Uterus (tissue), 4 donors: Measurements from ENCODE around the gene ZNF763. TPM values are rescaled to one million over a fixed set of nuclear protein-coding genes. Genes with fewer than 3 reads are reported as not detected.
"Not testable (repeated sequence)": the region's sequence is repeated elsewhere in the genome, so short reads cannot be mapped to it uniquely, and the experiment has no call there.

Source experiments
- DNase-seq, 2 donors: peaks; one replicate each; pipeline ENCODE4 v3.0.0-alpha.2; 2019 to 2020
- H3K27ac ChIP-seq, 2 donors: fragments of 200-600 bp; sonication (generic); 1 replicate in 1 of 2; 2 replicates in 1 of 2; pipeline ENCODE4 v1.5.1; 2016 to 2018
- H3K27me3 ChIP-seq, 2 donors: fragments of 200-600 bp; sonication (generic); one replicate each; pipeline ENCODE4 v1.5.1; 2018 to 2019; ENCODE audit warnings: control low read depth in 1 of 2
- H3K36me3 ChIP-seq, 2 donors: fragments of 200-600 bp; sonication (generic); one replicate each; pipeline ENCODE4 v1.5.1; 2019; ENCODE audit warnings: control low read depth in 1 of 2
- H3K4me1 ChIP-seq, 2 donors: fragments of 200-600 bp; sonication (generic); one replicate each; pipeline ENCODE4 v1.5.1; 2018 to 2019; ENCODE audit warnings: control low read depth in 1 of 2
- H3K4me3 ChIP-seq, 2 donors: fragments of 200-600 bp; sonication (generic); 1 replicate in 1 of 2; 2 replicates in 1 of 2; pipeline ENCODE4 v1.5.1; 2018 to 2019; ENCODE audit warnings: mild to moderate bottlenecking in 1 of 2
- H3K9me3 ChIP-seq, 2 donors: fragments of 200-600 bp; sonication (generic); one replicate each; pipeline ENCODE4 v1.5.1; 2019; ENCODE audit warnings: control low read depth in 1 of 2
- POLR2A ChIP-seq, 2 donors: fragments of 450-650 bp; IDR thresholded peaks; one replicate each; pipeline ENCODE4 v1.6.1; 2016; ENCODE audit warnings: antibody characterized with exemption in 2 of 2, mild to moderate bottlenecking in 1 of 2, moderate library complexity in 1 of 2
- intact Hi-C: fragments of 100-400 bp; cut with DNase I; formaldehyde crosslinking; loops from one replicate; pipeline ENCODE4 v1.15.1; 2023; ENCODE audit warnings: low total_unique reads
- total RNA-seq, 4 donors: library from RNA; depleted of rRNA in 3 of 4; stranded (reverse); fragments of >200 nt in 3 of 4; gene quantifications; one replicate each; pipeline versions ENCODE4 v1.1.0 to v1.2.4, GENCODE V29; 2014 to 2023
- TF ChIP-seq, protein P1 (sequence below), 4 experiments: fragments of 200-600 bp in 2 of 4; fragments of 450-650 bp in 2 of 4; sonication (generic) in 2 of 4; IDR thresholded peaks; one replicate each; pipeline ENCODE4 v1.5.1; 2016 to 2019; ENCODE audit warnings: antibody characterized with exemption in 4 of 4, mild to moderate bottlenecking in 2 of 4, moderate library complexity in 1 of 4
- donor health status: DM: yes; HTN: yes; CAD: no.

Gene ZNF763
- total RNA-seq, 4 donors from 2014 or later = 0.88 to 6.0 (median 1.7) TPM

DNA sequence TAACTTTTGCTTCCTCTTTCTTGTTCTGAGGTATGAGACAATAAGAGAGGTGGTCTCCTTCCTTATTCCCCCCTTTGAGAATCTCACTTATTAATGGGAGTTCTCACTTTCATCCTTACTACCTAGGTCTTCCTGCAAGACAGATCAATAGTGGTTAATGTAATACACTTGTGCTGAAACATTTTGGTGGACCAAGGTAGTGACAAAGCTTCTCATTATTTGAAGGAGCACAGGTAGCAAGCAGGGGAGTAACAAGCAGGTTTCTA, 22.1 kb upstream of the ZNF763 start:
- no peaks in the 10 kb centered on the region for H3K27me3 ChIP-seq
- no peak overlapping the region for H3K27ac ChIP-seq
- no peaks in the 10 kb centered on the region for H3K4me1 ChIP-seq
- no peak overlapping the region for H3K4me3 ChIP-seq
- no peak for DNase-seq
- H3K9me3 ChIP-seq = peaks cover 0 to 84% of the 10 kb centered on the region in 2 donors
- intact Hi-C loops = no loop called here
- TF ChIP-seq, protein P1, sequence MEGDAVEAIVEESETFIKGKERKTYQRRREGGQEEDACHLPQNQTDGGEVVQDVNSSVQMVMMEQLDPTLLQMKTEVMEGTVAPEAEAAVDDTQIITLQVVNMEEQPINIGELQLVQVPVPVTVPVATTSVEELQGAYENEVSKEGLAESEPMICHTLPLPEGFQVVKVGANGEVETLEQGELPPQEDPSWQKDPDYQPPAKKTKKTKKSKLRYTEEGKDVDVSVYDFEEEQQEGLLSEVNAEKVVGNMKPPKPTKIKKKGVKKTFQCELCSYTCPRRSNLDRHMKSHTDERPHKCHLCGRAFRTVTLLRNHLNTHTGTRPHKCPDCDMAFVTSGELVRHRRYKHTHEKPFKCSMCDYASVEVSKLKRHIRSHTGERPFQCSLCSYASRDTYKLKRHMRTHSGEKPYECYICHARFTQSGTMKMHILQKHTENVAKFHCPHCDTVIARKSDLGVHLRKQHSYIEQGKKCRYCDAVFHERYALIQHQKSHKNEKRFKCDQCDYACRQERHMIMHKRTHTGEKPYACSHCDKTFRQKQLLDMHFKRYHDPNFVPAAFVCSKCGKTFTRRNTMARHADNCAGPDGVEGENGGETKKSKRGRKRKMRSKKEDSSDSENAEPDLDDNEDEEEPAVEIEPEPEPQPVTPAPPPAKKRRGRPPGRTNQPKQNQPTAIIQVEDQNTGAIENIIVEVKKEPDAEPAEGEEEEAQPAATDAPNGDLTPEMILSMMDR (IDR thresholded peaks at IDR 0.05) = no peak
- no peak for TF ChIP-seq POLR2A (IDR thresholded peaks at IDR 0.05)
- H3K36me3 ChIP-seq = no peaks in the 10 kb centered on the region

DNA sequence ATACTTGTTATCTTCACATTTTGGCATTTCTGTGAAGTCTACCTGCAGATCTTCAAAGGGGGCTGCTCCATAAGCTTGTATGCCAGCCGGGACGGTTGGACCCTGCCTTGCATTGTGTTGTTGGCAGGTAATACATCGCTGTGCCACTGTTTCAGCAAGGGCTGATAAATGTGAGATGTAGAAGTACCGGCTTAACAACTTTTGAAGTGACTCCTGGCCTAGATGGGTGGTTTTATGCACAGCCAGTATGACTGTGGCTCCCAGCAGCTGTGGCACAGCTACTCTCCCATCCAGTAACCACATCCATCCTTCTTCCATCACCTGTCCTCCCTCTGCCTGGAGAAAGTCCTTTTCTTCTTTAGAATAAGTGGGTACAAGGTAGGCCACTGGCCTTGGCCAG, 20.2 kb upstream of the ZNF763 start:
- Histone ChIP-seq H3K9me3 (peaks cover 7 to 96% of the 10 kb centered on the region in 2 donors), H3K27ac (no peak overlapping the region), H3K4me1 (no peaks in the 10 kb centered on the region), H3K4me3 (no peak overlapping the region), H3K27me3 (no peaks in the 10 kb centered on the region), H3K36me3 (no peaks in the 10 kb centered on the region)
- intact Hi-C loops = no loop called here
- DNase-seq = no peak
- TF ChIP-seq, protein P1 (IDR thresholded peaks at IDR 0.05) = no peak
- no peak for TF ChIP-seq POLR2A (IDR thresholded peaks at IDR 0.05)

DNA sequence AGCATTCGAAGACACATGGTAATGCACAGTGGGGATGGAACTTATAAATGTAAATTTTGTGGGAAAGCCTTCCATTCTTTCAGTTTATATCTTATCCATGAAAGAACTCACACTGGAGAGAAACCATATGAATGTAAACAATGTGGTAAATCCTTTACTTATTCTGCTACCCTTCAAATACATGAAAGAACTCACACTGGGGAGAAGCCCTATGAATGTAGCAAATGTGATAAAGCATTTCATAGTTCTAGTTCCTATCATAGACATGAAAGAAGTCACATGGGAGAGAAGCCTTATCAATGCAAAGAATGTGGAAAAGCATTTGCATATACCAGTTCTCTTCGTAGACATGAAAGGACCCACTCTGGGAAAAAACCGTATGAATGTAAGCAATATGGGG, 16.2 kb upstream of the ZNF763 start:
- intact Hi-C loops = no loop called here
- Histone ChIP-seq H3K4me3 (no peak overlapping the region), H3K9me3 (peaks cover 15 to 95% of the 10 kb centered on the region in 2 donors), H3K4me1 (no peaks in the 10 kb centered on the region), H3K27ac (no peak overlapping the region), H3K36me3 (no peaks in the 10 kb centered on the region), H3K27me3 (no peaks in the 10 kb centered on the region)
- DNase-seq = no peak
- TF ChIP-seq, protein P1 (IDR thresholded peaks at IDR 0.05) = no peak
- no peak for TF ChIP-seq POLR2A (IDR thresholded peaks at IDR 0.05)

DNA sequence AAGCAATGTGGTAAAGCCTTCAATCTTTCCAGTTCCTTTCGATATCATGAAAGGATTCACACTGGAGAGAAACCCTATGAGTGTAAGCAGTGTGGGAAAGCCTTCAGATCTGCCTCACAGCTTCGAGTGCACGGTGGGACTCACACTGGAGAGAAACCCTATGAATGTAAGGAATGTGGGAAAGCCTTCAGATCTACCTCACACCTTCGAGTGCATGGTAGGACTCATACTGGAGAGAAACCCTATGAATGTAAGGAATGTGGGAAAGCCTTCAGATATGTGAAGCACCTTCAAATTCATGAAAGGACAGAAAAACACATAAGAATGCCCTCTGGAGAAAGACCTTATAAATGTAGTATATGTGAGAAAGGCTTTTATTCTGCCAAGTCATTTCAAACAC, 15.6 kb upstream of the ZNF763 start:
- H3K36me3 ChIP-seq = no peaks in the 10 kb centered on the region
- peaks cover 15 to 94% of the 10 kb centered on the region in 2 donors for H3K9me3 ChIP-seq

DNA sequence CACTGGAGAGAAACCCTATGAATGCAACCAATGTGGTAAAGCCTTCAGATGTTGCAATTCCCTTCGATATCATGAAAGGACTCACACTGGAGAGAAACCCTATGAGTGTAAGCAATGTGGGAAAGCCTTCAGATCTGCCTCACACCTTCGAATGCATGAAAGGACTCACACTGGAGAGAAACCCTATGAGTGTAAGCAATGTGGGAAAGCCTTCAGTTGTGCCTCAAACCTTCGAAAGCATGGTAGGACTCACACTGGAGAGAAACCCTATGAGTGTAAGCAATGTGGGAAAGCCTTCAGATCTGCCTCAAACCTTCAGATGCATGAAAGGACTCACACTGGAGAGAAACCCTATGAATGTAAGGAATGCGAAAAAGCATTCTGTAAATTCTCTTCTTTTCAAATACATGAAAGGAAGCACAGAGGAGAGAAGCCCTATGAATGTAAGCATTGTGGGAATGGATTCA, 15.2 kb upstream of the ZNF763 start:
- intact Hi-C loops, H3K4me1 ChIP-seq, H3K27ac ChIP-seq, DNase-seq, H3K27me3 ChIP-seq, H3K36me3 ChIP-seq, H3K4me3 ChIP-seq: not testable (repeated sequence)
- peaks cover 15 to 90% of the 10 kb centered on the region in 2 donors for H3K9me3 ChIP-seq

More for the DNA sequence above, 15.6 kb upstream of the ZNF763 start:
- no peak for TF ChIP-seq POLR2A (IDR thresholded peaks at IDR 0.05)
- TF ChIP-seq, protein P1 (IDR thresholded peaks at IDR 0.05) = no peak
- intact Hi-C loops = no loop called here
- no peak for DNase-seq
- Histone ChIP-seq H3K27ac (no peak overlapping the region), H3K4me3 (no peak overlapping the region), H3K27me3 (no peaks in the 10 kb centered on the region), H3K4me1 (no peaks in the 10 kb centered on the region)

DNA sequence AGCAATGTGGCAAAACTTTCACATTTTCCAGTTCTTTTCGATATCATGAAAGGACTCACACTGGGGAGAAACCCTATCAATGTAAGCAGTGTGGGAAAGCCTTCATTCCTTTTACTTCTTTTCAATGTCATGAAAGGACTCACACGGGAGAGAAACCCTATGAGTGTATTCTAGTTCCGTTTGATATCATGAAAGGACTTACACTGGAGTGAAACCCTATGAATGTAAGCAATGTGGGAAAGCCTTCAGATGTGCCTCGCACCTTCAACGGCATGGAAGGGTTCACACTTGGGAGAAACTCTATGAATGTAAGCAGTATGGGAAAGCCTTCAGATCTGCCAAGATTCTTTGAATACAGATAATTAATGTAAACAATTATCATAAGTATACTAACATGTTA, 14.5 kb upstream of the ZNF763 start:
- no peak overlapping the region for H3K4me3 ChIP-seq
- H3K27me3 ChIP-seq = no peaks in the 10 kb centered on the region
- TF ChIP-seq POLR2A (IDR thresholded peaks at IDR 0.05) = no peak
- TF ChIP-seq, protein P1 (IDR thresholded peaks at IDR 0.05) = no peak
- peaks cover 15 to 83% of the 10 kb centered on the region in 2 donors for H3K9me3 ChIP-seq
- H3K36me3 ChIP-seq = no peaks in the 10 kb centered on the region
- no peak for DNase-seq
- intact Hi-C loops = no loop called here
- H3K27ac ChIP-seq = no peak overlapping the region
- no peaks in the 10 kb centered on the region for H3K4me1 ChIP-seq
